HG03097 (cell line): ENCODE data around the gene SEC24D.
"Not testable (repeated sequence)": the region's sequence is repeated elsewhere in the genome, so short reads cannot be mapped to it uniquely, and the experiment has no call there.

Experiments
- ATAC-seq: cut with Tn5 transposase; IDR thresholded peaks from one replicate; pipeline ENCODE4 v1.9.1; 2021; ENCODE audit not compliant: unreplicated experiment, low FRiP score

The SEC24D gene

DNA sequence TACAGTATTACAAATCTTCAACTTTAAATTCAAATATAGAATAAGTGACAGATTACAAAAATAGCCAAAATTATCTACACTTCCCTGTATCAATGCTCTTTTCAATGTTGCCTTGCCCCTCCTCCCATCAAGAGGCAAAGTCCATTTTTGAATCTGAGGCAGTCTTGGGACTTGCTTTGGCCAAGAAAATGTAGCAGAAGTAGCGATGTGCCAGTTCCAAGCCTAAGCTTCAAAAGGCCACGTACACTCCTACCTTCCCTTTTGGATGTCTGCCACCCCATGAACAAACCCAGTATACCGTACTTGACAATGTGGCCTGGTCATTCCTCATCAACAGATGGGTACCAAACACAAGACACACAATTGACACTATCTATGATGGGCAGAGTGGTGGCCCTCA is 24.1 kb downstream of the SEC24D start:
- ATAC-seq: no peak

DNA sequence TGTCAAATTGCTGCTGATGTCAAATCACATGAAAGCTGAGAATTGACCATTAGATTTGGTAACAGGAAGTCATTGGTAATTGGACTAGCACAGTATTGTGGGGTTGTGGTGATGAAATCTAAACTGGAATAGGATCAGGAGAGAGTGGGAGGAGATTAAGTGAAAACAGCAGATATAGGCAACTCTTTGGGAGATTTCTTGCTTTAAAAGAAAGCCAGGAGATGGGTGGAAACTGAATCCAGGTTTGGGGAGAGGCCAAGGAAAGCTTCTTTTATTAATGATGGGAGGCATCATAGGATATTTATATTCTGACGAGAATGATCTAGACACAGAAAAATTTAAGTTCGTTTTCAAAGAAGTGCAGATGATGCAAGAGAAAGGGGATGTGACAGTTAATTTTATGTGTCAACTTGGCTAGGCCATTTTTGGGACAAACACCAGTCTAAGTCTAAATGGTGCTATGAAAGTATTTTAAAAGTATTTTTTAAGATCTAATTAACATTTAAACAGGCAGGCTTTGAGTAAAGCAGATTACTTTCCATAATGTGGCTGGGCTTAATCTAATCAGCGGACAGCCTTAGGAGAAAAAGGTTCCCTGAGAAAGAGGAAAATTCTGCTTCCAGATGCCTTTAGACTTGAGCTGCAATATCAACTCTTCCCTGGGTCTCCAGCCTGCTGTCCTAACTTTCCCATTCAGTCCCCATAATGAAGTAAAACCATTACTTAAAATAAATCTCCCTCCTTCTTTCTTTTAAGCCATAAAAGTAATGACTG is 24.7 kb downstream of the SEC24D start:
- ATAC-seq: no peak

DNA sequence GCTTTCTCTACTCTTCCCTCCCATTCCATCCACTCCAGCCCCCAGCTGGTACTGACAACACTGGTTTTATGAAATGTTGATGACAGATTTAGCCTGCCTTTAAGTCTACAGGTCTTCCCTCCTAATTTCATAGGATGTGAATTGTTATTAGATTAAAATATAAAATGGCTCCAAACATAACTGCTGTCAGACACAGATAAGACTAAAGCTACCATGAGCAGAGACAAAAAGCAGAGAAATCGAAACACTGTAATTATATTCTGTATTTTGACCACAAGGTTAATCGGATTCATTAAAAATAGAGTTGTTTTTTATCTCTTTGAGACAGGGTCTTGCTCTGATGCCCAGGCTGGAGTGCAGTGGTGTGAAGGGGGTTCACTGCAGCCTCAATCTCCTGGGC is 28.3 kb downstream of the SEC24D start:
- no peak for ATAC-seq

GRCh38 chr4:118803253-118803652 is 32.7 kb downstream of the SEC24D start:
- ATAC-seq: no peak

- ATAC-seq: no peak
Measured at GRCh38 chr4:118801895-118802575, 33.9 kb downstream of the SEC24D start.

- no peak for ATAC-seq
Measured at GRCh38 chr4:118799231-118799942, 36.5 kb downstream of the SEC24D start.

DNA sequence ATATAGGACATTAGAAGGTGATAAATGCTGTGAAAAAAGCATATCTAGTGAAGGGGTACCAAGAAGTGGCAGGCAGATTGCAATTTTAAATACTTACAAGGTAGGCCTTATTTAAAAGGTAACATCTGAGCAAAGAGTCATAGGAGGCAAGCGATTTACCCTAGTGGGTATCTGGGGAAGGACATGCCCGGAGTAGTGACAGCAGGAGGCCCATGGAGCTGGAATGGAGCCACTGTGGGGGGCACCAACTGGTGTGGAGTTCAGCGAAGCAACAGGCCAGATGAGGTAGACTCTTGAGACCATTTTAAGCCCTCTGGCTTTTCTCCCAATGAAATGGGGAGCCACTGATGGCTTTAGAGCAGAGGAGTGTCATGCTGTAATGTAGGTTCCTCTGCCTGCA is 37.3 kb downstream of the SEC24D start:
- ATAC-seq: no peak

GRCh38 chr4:118797558-118798142 is 38.3 kb downstream of the SEC24D start:
- no peak for ATAC-seq

DNA sequence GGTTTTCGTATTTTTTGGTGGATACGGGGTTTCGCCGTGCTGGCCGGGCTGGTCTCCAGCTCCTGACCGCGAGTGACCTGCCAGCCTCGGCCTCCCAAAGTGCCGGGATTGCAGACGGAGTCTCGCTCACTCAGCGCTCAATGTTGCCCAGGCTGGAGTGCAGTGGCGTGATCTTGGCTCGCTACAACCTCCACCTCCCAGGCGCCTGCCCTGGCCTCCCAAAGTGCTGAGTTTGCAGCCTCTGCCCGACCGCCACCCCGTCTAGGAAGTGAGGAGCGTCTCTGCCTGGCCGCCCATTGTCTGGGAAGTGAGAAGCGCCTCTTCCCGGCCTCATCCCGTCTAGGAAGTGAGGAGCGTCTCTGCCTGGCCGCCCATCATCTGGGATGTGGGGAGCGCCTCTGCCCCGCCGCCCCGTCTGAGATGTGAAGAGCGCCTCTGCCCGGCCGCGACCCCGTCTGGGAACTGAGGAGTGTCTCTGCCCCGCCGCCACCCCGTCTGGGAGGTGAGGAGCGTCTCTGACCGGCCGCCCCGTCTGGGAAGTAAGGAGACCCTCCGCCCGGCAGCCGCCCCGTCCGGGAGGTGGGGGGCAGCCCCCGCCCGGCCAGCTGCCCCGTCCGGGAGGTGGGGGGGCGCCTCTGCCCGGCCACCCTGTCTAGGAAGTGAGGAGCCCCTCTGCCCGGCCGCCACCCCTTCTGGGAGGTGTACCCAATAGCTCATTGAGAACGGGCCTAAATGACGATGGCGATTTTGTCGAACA is 44.1 kb downstream of the SEC24D start:
- not testable (repeated sequence) for ATAC-seq

- no peak for ATAC-seq
Measured at GRCh38 chr4:118790544-118790943, 45.4 kb downstream of the SEC24D start.

GRCh38 chr4:118788911-118789310 is 47.0 kb downstream of the SEC24D start:
- ATAC-seq: no peak

DNA sequence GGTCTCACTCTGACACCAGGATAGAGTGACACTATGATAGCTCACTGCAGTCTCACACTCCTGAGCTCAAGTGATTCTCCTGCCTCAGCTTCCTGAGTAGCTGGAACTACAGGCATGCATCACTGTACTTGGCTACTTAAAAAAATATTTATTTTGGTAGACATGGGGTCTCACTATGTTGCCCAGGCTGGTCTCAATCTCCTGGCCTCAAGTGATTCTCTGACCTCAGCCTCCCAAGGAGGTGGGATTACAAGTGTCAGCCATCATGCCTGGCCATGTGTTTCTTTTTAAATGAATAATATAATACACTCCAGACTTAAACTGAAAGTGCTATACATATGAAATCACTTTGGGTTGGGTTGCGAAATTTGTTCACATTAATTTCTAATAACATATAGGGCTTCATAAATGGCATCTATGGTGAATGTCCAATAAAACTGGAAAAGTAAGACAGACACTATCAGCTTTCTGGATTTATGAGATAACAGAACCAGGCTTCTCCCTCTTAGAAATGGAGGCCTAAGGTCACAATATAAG is 48.0 kb downstream of the SEC24D start:
- no peak for ATAC-seq

DNA sequence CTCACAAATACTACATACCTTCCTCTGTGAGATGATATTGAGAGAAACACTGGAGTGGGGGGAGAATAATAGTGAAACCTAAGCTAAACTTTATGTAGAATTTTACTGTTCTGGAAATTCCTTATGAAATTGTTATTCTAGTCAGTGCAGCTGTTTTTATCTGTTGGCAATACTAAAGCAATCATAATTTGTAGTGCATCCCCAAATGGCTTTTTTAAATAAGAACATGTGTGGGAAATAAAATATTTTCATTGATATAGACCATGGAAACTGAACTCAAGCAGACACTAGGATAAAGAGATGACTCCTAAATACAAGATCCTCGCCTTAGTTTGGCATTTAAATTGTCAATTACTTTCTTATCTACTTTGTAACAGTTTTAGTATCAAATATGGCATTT is 51.1 kb downstream of the SEC24D start:
- no peak for ATAC-seq

- no peak for ATAC-seq
Measured at GRCh38 chr4:118783887-118784286, 52.0 kb downstream of the SEC24D start.

GRCh38 chr4:118782886-118783285 is 53.0 kb downstream of the SEC24D start:
- not testable (repeated sequence) for ATAC-seq

- not testable (repeated sequence) for ATAC-seq
Measured at GRCh38 chr4:118777649-118778048, 58.3 kb downstream of the SEC24D start.

- not testable (repeated sequence) for ATAC-seq
Measured at GRCh38 chr4:118776955-118777640, 58.8 kb downstream of the SEC24D start.

GRCh38 chr4:118776157-118776954 is 59.6 kb downstream of the SEC24D start:
- ATAC-seq: no peak

GRCh38 chr4:118775405-118775804 is 60.5 kb downstream of the SEC24D start:
- no peak for ATAC-seq
